ENCODE data around the gene IFITM10.
A peak's percentile ranks its signal among the peaks of the same experiment; 100 is the strongest.

The IFITM10 gene

GRCh38 chr11:1750481-1750839, at the start of gene IFITM10:
Gene IFITM10, minus strand, starts transcription at chr11:1750595. Its CDS starts 153 bp downstream, at chr11:1750442.
- peak; percentile 75 for DNase-seq (ENCODE audit: low spot score)

- no peak for DNase-seq (ENCODE audit: low spot score)
Measured at GRCh38 chr11:1797391-1798125, 47.2 kb upstream of the IFITM10 start.

GRCh38 chr11:1796413-1797011, 46.1 kb upstream of the IFITM10 start:
- no peak for DNase-seq (ENCODE audit: low spot score)

GRCh38 chr11:1793081-1793480, 42.7 kb upstream of the IFITM10 start:
- no peak for DNase-seq (ENCODE audit: low spot score)

GRCh38 chr11:1792461-1792860, 42.1 kb upstream of the IFITM10 start:
- no peak for DNase-seq (ENCODE audit: low spot score)

GRCh38 chr11:1791912-1792311, 41.5 kb upstream of the IFITM10 start:
- no peak for DNase-seq (ENCODE audit: low spot score)

GRCh38 chr11:1786466-1786865, 36.1 kb upstream of the IFITM10 start:
- DNase-seq (ENCODE audit: low spot score): no peak

- no peak for DNase-seq (ENCODE audit: low spot score)
Measured at GRCh38 chr11:1785749-1786413, 35.5 kb upstream of the IFITM10 start.

GRCh38 chr11:1784761-1785650, 34.6 kb upstream of the IFITM10 start:
- DNase-seq (ENCODE audit: low spot score): no peak

- DNase-seq (ENCODE audit: low spot score): no peak
Measured at GRCh38 chr11:1783725-1784529, 33.5 kb upstream of the IFITM10 start.

- DNase-seq (ENCODE audit: low spot score): no peak
Measured at GRCh38 chr11:1782831-1783724, 32.7 kb upstream of the IFITM10 start.

- DNase-seq (ENCODE audit: low spot score): no peak
Measured at GRCh38 chr11:1782031-1782590, 31.7 kb upstream of the IFITM10 start.

- DNase-seq (ENCODE audit: low spot score): no peak
Measured at GRCh38 chr11:1781593-1781975, 31.2 kb upstream of the IFITM10 start.

- DNase-seq (ENCODE audit: low spot score): no peak
Measured at GRCh38 chr11:1780700-1781592, 30.6 kb upstream of the IFITM10 start.

- no peak for DNase-seq (ENCODE audit: low spot score)
Measured at GRCh38 chr11:1779806-1780699, 29.7 kb upstream of the IFITM10 start.

GRCh38 chr11:1779034-1779805, 28.8 kb upstream of the IFITM10 start:
- DNase-seq (ENCODE audit: low spot score): no peak

Measured in iPS-NIHi11 (cell line).